NOMO-1 (cell line): ENCODE measurements around the gene SLC35E1.

Experiments
- DNase-seq, 2 experiments: peaks; one replicate each; lab custom pipeline; 2025; ENCODE audit not compliant: unreplicated experiment in 2 of 2; lab: John Stamatoyannopoulos, UW

Gene SLC35E1

DNA sequence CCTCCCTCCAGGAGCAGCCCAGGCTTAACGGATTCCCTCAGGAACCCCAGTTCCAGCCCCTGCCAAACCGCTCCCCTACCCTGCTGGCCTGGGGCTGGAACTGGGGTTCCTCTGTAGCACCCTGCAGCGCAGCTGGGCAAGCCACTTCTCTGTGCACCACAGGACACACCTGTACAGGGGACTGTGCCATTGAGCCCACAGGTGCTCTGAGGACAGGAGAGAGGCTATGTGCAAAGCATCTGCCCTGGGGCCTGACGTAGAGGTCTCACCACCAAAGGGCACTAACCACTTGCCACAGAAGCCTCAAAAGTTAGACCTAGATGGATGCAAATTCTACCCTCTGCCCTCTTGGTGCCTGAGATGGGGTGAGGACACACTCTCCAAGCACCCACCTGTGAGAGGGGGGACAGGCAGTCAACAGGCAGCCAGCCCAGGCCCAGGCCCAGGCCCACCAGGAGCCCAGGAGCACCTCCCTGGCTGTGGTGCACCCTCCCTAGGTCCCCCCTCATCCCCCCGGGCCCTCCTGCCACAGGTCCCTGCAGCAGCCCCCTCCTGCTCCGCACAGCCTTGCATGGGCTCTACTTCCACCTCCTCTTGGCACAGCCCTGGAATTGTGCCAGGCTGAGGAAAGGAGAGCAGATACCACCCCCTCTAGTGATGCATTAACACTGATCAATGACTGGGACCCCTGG is 27.6 kb upstream of the SLC35E1 start:
- no peak for DNase-seq

DNA sequence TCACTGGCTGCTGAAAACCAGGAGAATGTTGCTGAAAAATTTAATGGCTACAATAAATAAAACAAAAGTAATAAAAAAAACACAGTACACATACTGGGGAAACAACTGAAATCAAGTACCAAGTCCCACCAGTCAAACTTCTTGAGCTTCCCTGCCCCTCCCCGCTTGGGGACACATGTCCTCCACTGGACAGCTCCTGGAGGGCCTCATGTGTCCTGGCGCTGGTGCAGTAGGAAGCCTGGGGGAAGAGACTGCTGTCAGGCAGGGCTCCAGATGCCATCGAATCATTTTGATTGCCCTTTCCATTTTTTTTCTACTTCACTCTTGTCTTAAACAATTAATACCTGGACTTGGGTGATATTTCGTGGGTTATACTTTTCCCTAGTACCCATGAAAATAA is 26.6 kb upstream of the SLC35E1 start:
- DNase-seq = no peak

DNA sequence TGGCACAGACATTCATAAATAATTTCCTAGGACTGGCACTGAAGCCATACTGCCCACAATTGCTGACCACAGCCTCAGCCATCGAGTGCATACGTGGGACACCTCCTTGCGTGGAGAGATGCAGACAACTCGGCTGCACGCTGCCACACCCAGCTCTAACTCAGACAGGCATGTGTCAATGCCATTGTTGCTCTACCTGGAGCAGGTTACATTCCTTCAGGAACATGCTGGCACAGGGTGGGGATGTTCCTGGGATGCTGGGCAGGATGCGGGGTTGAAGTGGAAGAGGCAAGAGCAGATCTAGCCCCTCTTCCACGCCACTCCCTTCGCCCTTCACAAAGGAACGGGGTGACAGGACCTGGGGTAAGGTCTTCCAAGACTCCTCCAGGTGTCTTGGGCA is 24.2 kb upstream of the SLC35E1 start:
- no peak for DNase-seq

GRCh38 chr19:16595097-16595496 is 22.9 kb upstream of the SLC35E1 start:
- no peak for DNase-seq

DNA sequence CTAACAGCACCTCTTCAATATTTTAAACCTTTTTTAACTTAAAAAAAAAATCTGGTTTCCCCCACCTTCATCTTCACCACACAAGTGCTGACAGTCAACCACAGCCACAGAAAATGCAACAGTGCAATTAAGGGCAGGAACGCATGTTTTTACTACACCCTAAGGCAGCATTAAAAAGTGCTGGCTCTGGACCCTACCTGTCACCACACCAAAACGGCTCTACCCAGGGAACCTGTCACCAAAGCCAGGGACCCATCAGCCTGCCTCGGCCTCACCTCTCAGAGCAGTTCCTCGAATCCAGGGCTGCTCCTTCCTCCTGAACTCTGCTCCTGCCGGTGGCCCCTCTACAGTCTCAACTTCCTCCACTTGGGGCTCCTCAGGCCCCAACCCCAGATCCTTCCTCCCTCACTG is 22.5 kb upstream of the SLC35E1 start:
- no peak for DNase-seq

- peak; percentile 9 to 33 for DNase-seq
These were observed 21.9 kb upstream of the SLC35E1 start for GRCh38 chr19:16594131-16594586.

- no peak for DNase-seq
These were observed 21.0 kb upstream of the SLC35E1 start for GRCh38 chr19:16593181-16593580.

- no peak for DNase-seq
These were observed 19.8 kb upstream of the SLC35E1 start for GRCh38 chr19:16591803-16592556.

- DNase-seq = no peak
These were observed 18.9 kb upstream of the SLC35E1 start for GRCh38 chr19:16590876-16591802.

GRCh38 chr19:16589917-16590316 is 17.7 kb upstream of the SLC35E1 start:
- no peak for DNase-seq

GRCh38 chr19:16588824-16589577 is 16.8 kb upstream of the SLC35E1 start:
- no peak for DNase-seq

- peak; percentile 85 to 93 for DNase-seq
These were observed 15.9 kb upstream of the SLC35E1 start for GRCh38 chr19:16587833-16588823.

DNA sequence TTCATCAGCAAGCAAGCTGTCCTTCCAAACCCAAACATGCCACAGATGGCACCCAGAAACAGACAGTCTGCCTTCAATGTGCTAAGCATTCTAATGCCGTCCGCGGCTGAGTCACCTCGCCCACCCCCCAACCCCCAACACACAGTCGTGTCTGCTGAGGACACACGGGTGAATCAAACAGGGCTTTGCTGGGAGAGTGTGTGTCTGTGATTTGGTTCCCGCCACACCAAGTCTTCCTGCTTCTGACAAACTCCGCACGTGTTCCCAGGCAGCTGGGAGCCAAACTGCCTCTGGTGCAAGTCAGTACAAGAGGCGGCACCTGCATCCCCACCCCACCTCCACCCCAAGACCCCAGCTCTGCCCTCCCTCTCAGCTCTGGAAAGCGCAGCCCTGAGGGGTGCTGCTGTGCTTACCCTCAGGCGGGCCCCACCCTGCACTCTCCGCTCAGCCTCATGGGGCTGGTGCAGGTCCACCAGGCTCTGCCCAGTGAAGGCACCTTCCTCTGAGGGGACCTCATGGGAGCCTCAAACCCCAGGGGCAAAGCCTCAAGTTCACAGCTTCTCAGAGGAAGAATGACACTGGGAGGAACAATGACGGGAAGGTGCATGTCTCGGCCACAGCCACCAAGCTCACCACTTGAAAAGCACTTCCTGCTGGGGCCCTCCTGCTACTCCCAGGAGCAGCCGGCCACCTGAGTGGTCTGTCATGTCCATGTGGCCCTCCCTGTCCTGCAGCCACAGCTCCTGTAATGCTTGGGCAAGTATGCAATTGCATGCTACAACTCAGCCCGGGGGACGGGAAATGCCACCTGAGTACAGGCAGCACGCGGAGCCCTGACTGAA is 15.0 kb upstream of the SLC35E1 start:
- no peak for DNase-seq

DNA sequence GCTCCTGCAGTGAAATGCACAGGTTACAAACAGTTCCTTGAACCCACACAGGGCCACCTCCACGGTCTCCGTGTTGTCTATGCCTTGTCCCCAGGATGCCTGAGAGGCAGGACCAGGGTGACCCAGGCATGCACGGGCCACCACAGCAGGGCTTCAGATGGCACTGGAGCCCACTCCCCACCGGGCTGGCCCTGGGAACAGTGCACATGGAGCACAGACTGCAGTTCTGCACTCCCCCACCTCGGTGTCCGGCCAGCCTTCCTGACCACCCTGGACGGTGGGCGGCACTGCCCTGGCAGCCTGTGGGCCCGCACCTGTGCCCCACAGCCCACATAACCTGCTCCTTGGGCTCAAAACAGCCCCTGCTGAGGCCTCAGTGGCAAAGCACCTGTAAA is 14.3 kb upstream of the SLC35E1 start:
- DNase-seq = no peak

DNA sequence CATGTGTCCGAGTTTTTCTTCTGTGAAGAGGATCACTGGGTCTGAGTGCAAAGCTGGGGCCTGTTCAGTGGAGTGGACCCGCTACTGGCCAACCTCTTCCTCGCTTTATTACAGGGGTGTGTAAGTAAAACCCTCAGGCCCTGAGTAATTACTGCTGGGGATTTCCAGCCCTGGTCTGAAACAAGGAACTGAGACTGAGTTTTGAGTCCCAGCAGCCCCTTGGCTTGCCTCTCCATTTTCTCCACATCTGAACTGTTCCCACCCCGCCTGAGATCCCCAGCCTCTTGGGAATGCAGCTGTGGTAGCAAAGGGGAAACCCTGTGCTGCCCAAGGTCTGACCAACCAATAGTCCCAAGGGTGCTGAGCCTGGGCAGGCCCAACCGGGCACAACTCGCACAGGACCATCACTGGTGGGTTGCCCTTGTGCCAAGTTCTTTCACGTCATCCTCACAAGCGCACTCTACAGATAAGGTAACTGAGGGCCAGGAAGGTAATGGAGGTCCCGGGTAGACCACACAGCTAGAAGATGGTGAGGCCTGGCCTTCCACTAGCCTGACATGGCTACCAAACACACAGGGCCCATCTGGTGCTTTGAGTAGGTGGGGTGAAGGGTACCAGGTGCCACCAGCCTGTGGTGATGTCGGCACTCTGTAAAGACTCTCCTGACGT is 13.7 kb upstream of the SLC35E1 start:
- DNase-seq = peak; percentile 71 to 75

- no peak for DNase-seq
These were observed 13.0 kb upstream of the SLC35E1 start for GRCh38 chr19:16585094-16585801.
